A549 (cell line): ENCODE measurements around the gene BAAT. TPM values are rescaled to one million over a fixed set of nuclear protein-coding genes. Genes with fewer than 3 reads are reported as not detected.

ENCODE experiments used
- ATAC-seq, 2 experiments: fragments of 200-7000 bp in 1 of 2; fragments of >200 bp in 1 of 2; cut with Nextera tagmentation in 1 of 2; cut with Tn5 transposase in 1 of 2; 3 replicates each; pipeline versions ENCODE4 v1.8.0 to v1.9.1; 2018 to 2020; ENCODE audit warnings: mild to moderate bottlenecking in 1 of 2, moderate library complexity in 1 of 2
- CTCF ChIA-PET: fragments of 300-600 bp; sonication (Branson Sonifier 250); formaldehyde crosslinking; extraction: SDS; loops from one replicate; lab custom pipeline; 2021; ENCODE audit warnings: antibody characterized with exemption, inconsistent platforms; lab: Yijun Ruan, JAX
- POLR2A ChIA-PET: fragments of 350-600 bp; formaldehyde crosslinking; extraction: SDS; loops from one replicate; lab custom pipeline; 2021; ENCODE audit warnings: antibody characterized with exemption, inconsistent platforms; lab: Yijun Ruan, JAX
- DNase-seq, 2 experiments: peaks; one replicate each; pipeline versions ENCODE4 v3.0.0 to v3.0.0-alpha.2; 2011 to 2016; ENCODE audit warnings: low read depth in 1 of 2, low spot score in 1 of 2
- FAIRE-seq: peaks from 2 replicates; lab custom pipeline; 2011; peaks lifted over from hg19 to GRCh38; lab: Jason Lieb, UNC
- H3K27ac ChIP-seq, 2 experiments: fragments of >200 bp; sonication (Bioruptor Twin); formaldehyde crosslinking; 3 replicates each; pipeline ENCODE4 v1.5.1; 2016 to 2017
- H3K4me1 ChIP-seq: fragments of >200 bp; sonication (Bioruptor Twin); formaldehyde crosslinking; 3 replicates; pipeline ENCODE4 v1.6.1; 2016
- H3K4me2 ChIP-seq: fragments of >200 bp; sonication (Bioruptor Twin); formaldehyde crosslinking; 3 replicates; pipeline ENCODE4 v1.6.1; 2016
- H3K4me3 ChIP-seq: fragments of >200 bp; sonication (Bioruptor Twin); formaldehyde crosslinking; 3 replicates; pipeline ENCODE4 v1.5.1; 2016
- H3K9me3 ChIP-seq: fragments of >200 bp; sonication (Bioruptor Twin); formaldehyde crosslinking; 3 replicates; pipeline ENCODE4 v1.6.1; 2016
- CBX8 ChIP-seq: fragments of 200-600 bp; sonication (generic); IDR thresholded peaks from 2 replicates; pipeline ENCODE4 v1.6.1; 2016
- CHD4 ChIP-seq: fragments of 200-600 bp; sonication (generic); IDR thresholded peaks from 2 replicates; pipeline ENCODE4 v1.6.1; 2016; ENCODE audit warnings: antibody characterized with exemption, mild to moderate bottlenecking, borderline replicate concordance
- ESRRA ChIP-seq: fragments of 150-350 bp; IDR thresholded peaks from 2 replicates; pipeline ENCODE4 v1.6.1; 2014; ENCODE audit warnings: mild to moderate bottlenecking, low read length, borderline replicate concordance
- FOSL2 ChIP-seq, 2 experiments: fragments of 450-650 bp in 1 of 2; fragments of >200 bp in 1 of 2; sonication (Bioruptor Twin) in 1 of 2; formaldehyde crosslinking; IDR thresholded peaks; 2 replicates each; pipeline versions ENCODE4 v1.5.0 to v1.6.1; 2016 to 2020; ENCODE audit warnings: mild to moderate bottlenecking in 1 of 2, moderate library complexity in 1 of 2
- FOXS1 ChIP-seq: fragments of 250-450 bp; sonication (Bioruptor Pico); IDR thresholded peaks from 2 replicates; pipeline ENCODE4 v1.5.0; 2020; ENCODE audit warnings: mild to moderate bottlenecking, moderate library complexity
- HEYL ChIP-seq: fragments of 250-450 bp; sonication (Bioruptor Pico); IDR thresholded peaks from 2 replicates; pipeline ENCODE4 v1.8.0; 2021; ENCODE audit warnings: mild to moderate bottlenecking, moderate library complexity
- JUNB ChIP-seq: fragments of >200 bp; sonication (Bioruptor Twin); formaldehyde crosslinking; IDR thresholded peaks from 2 replicates; pipeline ENCODE4 v1.6.1; 2016
- KDM1A ChIP-seq: fragments of 200-600 bp; sonication (generic); IDR thresholded peaks from 2 replicates; pipeline ENCODE4 v1.6.1; 2016; ENCODE audit warnings: low read depth, mild to moderate bottlenecking
- MAFK ChIP-seq: fragments of 450-650 bp; IDR thresholded peaks from 2 replicates; pipeline ENCODE4 v1.6.1; 2014; ENCODE audit not compliant: partially characterized antibody
- MAZ ChIP-seq: fragments of 150-350 bp; IDR thresholded peaks from 2 replicates; pipeline ENCODE4 v1.6.1; 2014; ENCODE audit warnings: antibody characterized with exemption, low read depth, low read length, borderline replicate concordance
- NFE2L2 ChIP-seq: fragments of 150-350 bp; conservative IDR thresholded peaks from 2 replicates; pipeline ENCODE4 v1.6.1; 2014; ENCODE audit warnings: low read length
- NPAS2 ChIP-seq: fragments of 250-450 bp; sonication (Bioruptor Pico); IDR thresholded peaks from 2 replicates; pipeline ENCODE4 v1.8.0; 2022; ENCODE audit warnings: mild to moderate bottlenecking, moderate library complexity, borderline replicate concordance
- POLR2A ChIP-seq: IDR thresholded peaks from 2 replicates; pipeline ENCODE4 v1.6.1; 2012; ENCODE audit warnings: mild to moderate bottlenecking, low read length
- POLR2AphosphoS2 ChIP-seq: conservative IDR thresholded peaks from 2 replicates; pipeline ENCODE4 v1.6.1; 2012; ENCODE audit warnings: low read length, improper control_type of control experiment, inconsistent platforms
- RAD21 ChIP-seq, 2 experiments: fragments of >200 bp in 1 of 2; sonication (Bioruptor Twin) in 1 of 2; formaldehyde crosslinking in 1 of 2; IDR thresholded peaks in 1 of 2; conservative IDR thresholded peaks in 1 of 2; 2 replicates in 1 of 2; 3 replicates in 1 of 2; pipeline ENCODE4 v1.6.1; 2012 to 2018; ENCODE audit warnings: inconsistent platforms in 1 of 2
- RNF2 ChIP-seq: fragments of 200-600 bp; sonication (generic); IDR thresholded peaks from 2 replicates; pipeline ENCODE4 v1.6.1; 2016; ENCODE audit warnings: low read depth, mild to moderate bottlenecking, antibody characterized with exemption, moderate library complexity, borderline replicate concordance
- TFCP2L1 ChIP-seq: fragments of 250-450 bp; sonication (Bioruptor Pico); IDR thresholded peaks from 2 replicates; pipeline ENCODE4 v1.5.0; 2021; ENCODE audit warnings: mild to moderate bottlenecking
- ZNF302 ChIP-seq: fragments of 250-450 bp; sonication (Bioruptor Pico); IDR thresholded peaks from 2 replicates; pipeline ENCODE4 v1.9.0; 2021; ENCODE audit warnings: inconsistent platforms, mild to moderate bottlenecking, moderate library complexity
- WGBS: methylation state at CpG from one replicate; pipeline ENCODE4 v1.1.6; 2017; ENCODE audit errors: missing lambda C conversion rate; 5-methylcytosine and 5-hydroxymethylcytosine counted together
- polyA plus RNA-seq, 4 experiments: library from polyadenylated mRNA; depleted of rRNA in 3 of 4; stranded (reverse); fragments of >200 nt; fragmentation: RNase III in 1 of 4; extraction: RNeasy Plus Mini Kit Qiagen cat#74134 plus additional on column Dnase treatment in 1 of 4; gene quantifications; 2 replicates in 3 of 4; 3 replicates in 1 of 4; pipeline ENCODE4 v1.2.3, GENCODE V29; 2011 to 2017
- TF ChIP-seq, protein P1 (sequence below): IDR thresholded peaks from 2 replicates; pipeline ENCODE4 v1.6.1; 2012
- TF ChIP-seq, protein P2 (sequence below): fragments of 150-350 bp; IDR thresholded peaks from 2 replicates; pipeline ENCODE4 v1.6.1; 2014; ENCODE audit warnings: low read depth, mild to moderate bottlenecking, low read length
- TF ChIP-seq, protein P3 (sequence below): fragments of >200 bp; sonication (Bioruptor Twin); formaldehyde crosslinking; IDR thresholded peaks from 2 replicates; pipeline ENCODE4 v1.6.1; 2016
- TF ChIP-seq, protein P4 (sequence below): IDR thresholded peaks from 2 replicates; pipeline ENCODE4 v1.6.1; 2012; ENCODE audit warnings: low read depth, borderline replicate concordance

BAAT gene
- polyA plus RNA-seq, 2 of the 4 experiments (the other 2 are of a cell fraction): 9.1 to 13.6 TPM

DNA sequence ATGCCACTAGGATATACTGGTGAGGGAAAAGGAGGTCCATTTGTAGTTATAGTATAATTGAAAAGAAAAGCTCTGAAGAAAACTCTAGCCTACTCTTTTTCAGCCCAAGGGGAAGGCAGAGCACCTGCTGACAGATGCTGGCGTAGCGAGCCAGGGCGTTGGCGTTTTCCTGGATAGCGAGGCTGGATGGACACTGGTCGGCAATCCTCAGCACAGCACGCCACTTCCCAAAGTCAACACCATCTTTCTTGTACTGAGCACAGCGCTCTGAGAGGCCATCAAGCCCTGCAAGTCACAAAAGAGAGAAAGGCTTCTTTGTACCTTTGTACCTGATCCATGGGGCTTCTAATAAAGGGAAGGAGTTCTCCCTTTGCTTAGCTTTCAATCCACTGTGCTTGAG is 42.6 kb upstream of the BAAT start (continued):
- no peak for TF ChIP-seq POLR2AphosphoS2

DNA sequence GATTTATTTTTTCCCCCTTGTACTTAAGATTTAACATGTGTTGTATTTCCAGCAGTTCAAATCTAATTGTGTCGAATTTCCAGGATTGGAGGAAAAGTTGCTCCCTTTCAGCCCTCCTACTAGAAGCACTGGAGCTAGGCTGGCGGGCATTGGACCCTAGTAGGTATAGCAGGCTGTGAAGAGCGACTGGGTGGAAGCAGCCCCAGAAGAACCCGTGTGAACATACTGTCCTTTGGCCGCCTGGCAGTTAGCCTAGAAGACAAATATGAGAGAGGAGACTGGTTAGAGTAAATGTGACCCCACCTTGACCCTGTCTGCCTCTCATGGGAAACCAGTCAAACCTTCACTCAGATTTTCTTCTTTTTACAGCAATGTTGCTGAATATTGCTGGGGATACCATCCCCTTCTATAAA is 36.9 kb upstream of the BAAT start:
- WGBS: 24% methylated on average over 5 of the region's 5 CpGs
- H3K4me3 ChIP-seq: no peak overlapping the region
- DNase-seq: peak in 1 of 2 experiments; percentile 12
- peaks cover 12% of the 10 kb centered on the region; the same call in 1 of the 3 replicates for H3K9me3 ChIP-seq
- no peaks in the 10 kb centered on the region for H3K4me1 ChIP-seq
- peak overlapping the region; percentile 2; the same call in 1 of the 3 replicates for H3K4me2 ChIP-seq
- CTCF ChIA-PET: interaction anchor here (2.0 kb wide), 1 partner anchor 27 kb away, joined by 10 read pairs; no protein-coding TSS in a partner anchor
- H3K27ac ChIP-seq: no peak overlapping the region
- FAIRE-seq: no peak
- TF ChIP-seq FOSL2 (IDR thresholded peaks at IDR 0.05) (no peak), FOSL2 (CRISPR knock-in tag; IDR thresholded peaks at IDR 0.05) (no peak), HEYL (CRISPR knock-in tag) (no peak), RNF2 (no peak), JUNB (no peak), POLR2A (no peak), CHD4 (no peak), NFE2L2 (no peak)
- TF ChIP-seq, protein P1, sequence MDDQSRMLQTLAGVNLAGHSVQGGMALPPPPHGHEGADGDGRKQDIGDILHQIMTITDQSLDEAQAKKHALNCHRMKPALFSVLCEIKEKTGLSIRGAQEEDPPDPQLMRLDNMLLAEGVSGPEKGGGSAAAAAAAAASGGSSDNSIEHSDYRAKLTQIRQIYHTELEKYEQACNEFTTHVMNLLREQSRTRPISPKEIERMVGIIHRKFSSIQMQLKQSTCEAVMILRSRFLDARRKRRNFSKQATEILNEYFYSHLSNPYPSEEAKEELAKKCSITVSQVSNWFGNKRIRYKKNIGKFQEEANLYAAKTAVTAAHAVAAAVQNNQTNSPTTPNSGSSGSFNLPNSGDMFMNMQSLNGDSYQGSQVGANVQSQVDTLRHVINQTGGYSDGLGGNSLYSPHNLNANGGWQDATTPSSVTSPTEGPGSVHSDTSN: no peak
- POLR2A ChIA-PET: interaction anchor here (1.5 kb wide), 1 partner anchor 23 kb away, joined by 3 read pairs; the partner anchor contains the start of genes MRPL50 and ZNF189
- ATAC-seq: peak in 1 of 2 experiments; percentile 42; a peak in 1 of 6 replicates

DNA sequence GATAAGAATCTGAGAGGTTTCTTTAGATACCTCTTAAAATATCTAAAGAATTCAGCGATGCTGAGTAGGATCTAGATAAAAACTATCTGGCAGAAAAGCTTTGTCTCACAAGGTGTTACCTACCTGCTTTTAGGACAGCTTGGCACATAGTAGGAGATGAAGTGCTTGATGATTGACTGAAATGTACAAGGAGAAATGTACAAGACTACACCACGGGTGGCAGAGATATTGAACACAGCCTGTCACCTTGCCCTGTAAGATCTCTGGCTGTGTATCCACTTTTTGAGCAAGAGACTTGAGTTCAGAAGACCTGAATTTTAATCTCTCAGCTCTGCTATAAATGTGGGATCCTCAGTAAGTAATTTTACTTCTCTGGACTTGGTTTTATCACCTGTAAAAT is 35.1 kb upstream of the BAAT start:
- CTCF ChIA-PET: interaction anchor here (1.2 kb wide), 1 partner anchor 29 kb away, joined by 3 read pairs; no protein-coding TSS in a partner anchor
- TF ChIP-seq MAFK (no peak), ESRRA (no peak), ZNF302 (CRISPR knock-in tag) (no peak), FOXS1 (no peak)
- Histone ChIP-seq H3K4me3 (no peak overlapping the region), H3K9me3 (peaks cover 22% of the 10 kb centered on the region; the same call in 2 of the 3 replicates), H3K4me1 (no peaks in the 10 kb centered on the region), H3K4me2 (no peak overlapping the region), H3K27ac (no peak overlapping the region)
- DNase-seq: no peak
- FAIRE-seq: no peak
- WGBS: 5% methylated on average over 2 of the region's 2 CpGs
- POLR2A ChIA-PET: interaction anchor here (1.5 kb wide), 1 partner anchor 21 kb away, joined by 3 read pairs; the partner anchor contains the start of genes MRPL50 and ZNF189
- no peak for ATAC-seq

DNA sequence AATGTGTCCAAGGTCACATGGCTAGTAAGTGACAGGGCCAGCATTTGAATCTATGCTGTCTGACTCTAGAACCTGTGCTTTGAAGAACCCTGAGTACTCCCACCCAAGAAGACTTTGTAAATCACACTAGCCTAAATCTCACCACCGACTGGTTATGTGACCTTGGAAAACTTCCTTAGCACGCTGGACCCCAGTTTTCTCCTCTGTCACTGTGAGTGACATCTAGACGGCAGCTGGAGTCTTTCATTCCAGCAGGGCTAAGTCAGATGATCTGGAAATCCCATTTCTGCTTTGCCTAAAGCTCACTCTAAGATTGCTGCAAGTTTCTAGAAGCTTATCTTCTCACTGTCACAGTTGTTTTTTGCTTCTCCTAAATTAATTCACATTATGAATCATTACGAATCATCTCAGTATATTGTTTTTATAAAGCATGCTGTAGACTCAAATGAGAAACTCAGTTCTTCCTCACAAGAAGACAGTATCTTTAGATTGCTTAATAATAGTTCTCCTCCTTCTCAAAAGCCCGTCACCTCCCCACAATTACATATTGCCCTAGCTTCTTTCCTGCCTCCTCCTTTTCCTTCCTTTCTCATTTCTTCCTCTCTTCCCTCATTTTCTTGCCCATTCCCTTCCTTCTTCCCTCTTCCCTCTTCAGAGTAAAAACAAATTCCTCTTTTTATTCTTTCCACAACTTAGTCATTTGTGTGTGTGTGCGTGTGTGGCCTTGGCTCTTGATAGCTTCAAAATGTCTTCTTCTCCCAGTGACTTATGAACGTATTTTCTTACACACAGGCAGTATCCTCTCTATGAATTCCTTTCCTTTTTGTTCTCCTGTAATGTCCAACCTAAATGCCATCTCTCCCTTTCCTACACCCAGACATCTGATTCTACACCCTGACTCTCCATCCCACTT is 34.0 kb upstream of the BAAT start:
- ATAC-seq: no peak
- Histone ChIP-seq H3K27ac (no peak overlapping the region), H3K4me2 (no peak overlapping the region), H3K4me3 (no peak overlapping the region), H3K4me1 (no peaks in the 10 kb centered on the region), H3K9me3 (peaks cover 31% of the 10 kb centered on the region; the same call in 2 of the 3 replicates)
- TF ChIP-seq, protein P2, sequence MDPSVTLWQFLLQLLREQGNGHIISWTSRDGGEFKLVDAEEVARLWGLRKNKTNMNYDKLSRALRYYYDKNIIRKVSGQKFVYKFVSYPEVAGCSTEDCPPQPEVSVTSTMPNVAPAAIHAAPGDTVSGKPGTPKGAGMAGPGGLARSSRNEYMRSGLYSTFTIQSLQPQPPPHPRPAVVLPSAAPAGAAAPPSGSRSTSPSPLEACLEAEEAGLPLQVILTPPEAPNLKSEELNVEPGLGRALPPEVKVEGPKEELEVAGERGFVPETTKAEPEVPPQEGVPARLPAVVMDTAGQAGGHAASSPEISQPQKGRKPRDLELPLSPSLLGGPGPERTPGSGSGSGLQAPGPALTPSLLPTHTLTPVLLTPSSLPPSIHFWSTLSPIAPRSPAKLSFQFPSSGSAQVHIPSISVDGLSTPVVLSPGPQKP: no peak
- TF ChIP-seq NPAS2 (CRISPR knock-in tag) (no peak), POLR2AphosphoS2 (no peak), TFCP2L1 (CRISPR knock-in tag) (no peak), MAZ (no peak), CBX8 (no peak), KDM1A (no peak), RAD21 (conservative IDR thresholded peaks at IDR 0.05 in 1 of 2, IDR thresholded peaks at IDR 0.05 in 1 of 2) (no peak), ESRRA (no peak)
- TF ChIP-seq, protein P3, sequence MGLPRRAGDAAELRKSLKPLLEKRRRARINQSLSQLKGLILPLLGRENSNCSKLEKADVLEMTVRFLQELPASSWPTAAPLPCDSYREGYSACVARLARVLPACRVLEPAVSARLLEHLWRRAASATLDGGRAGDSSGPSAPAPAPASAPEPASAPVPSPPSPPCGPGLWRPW: no peak
- TF ChIP-seq, protein P4, sequence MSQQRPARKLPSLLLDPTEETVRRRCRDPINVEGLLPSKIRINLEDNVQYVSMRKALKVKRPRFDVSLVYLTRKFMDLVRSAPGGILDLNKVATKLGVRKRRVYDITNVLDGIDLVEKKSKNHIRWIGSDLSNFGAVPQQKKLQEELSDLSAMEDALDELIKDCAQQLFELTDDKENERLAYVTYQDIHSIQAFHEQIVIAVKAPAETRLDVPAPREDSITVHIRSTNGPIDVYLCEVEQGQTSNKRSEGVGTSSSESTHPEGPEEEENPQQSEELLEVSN: no peak
- WGBS: 56% methylated on average over 7 of the region's 7 CpGs
- CTCF ChIA-PET: interaction anchor here (0.7 to 1.2 kb wide), 2 partner anchors 8 to 30 kb away, joined by 3 read pairs; no protein-coding TSS in a partner anchor
- POLR2A ChIA-PET: no interaction called here
- no peak for FAIRE-seq
- no peak for DNase-seq
